ENCODE results near the gene DENND1A. TPM values are rescaled to one million over a fixed set of nuclear protein-coding genes. Genes with fewer than 3 reads are reported as not detected.
"Not testable (repeated sequence)": the region's sequence is repeated elsewhere in the genome, so short reads cannot be mapped to it uniquely, and the experiment has no call there.

DENND1A gene
- total RNA-seq, 1 donor, result 22.9 TPM

- TF ChIP-seq CTCF (IDR thresholded peaks at IDR 0.05; ENCODE audit: insufficient read depth, low read depth, low read length), result no peak
- DNase-seq (ENCODE audit: low read depth), result peak; percentile 63
- no peak overlapping the region for H3K4me3 ChIP-seq (ENCODE audit: low read depth, low read length)
These were observed 594.5 kb downstream of the DENND1A start for GRCh38 chr9:123335193-123335985.

- no peak for DNase-seq (ENCODE audit: low read depth)
- no peak for TF ChIP-seq CTCF (IDR thresholded peaks at IDR 0.05; ENCODE audit: insufficient read depth, low read depth, low read length)
- H3K4me3 ChIP-seq (ENCODE audit: low read depth, low read length), result no peak overlapping the region
These were observed 595.3 kb downstream of the DENND1A start for GRCh38 chr9:123334639-123335038.

DNA sequence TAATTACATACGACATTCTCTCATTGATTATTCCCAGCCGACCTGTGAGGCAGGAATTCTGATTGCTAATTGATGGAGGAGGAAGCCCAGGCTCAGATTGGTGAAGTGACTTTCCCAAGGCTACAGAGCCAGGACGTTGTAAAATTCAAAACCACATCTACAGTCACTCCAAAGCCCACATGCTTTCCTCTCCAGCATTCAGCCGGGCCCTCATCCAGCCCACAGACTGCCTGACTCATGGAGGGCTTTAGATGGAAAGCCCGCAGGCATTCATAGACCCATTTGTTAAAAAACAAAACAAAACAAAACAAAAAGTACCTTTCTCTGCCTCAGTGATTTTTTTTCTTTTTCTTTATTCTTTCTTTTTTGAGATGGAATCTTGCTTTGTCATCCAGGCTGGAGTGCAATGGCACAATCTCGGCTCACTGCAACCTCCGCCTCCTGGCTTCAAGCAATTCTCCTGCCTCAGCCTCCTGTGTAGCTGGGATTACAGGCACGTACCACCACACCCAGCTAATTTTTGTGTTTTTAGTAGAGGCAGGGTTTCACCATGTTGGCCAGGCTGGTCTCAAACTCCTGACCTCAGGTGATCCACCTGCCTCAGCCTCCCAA lies 596.8 kb downstream of the DENND1A start:
- DNase-seq (ENCODE audit: low read depth), result peak; percentile 34
- not testable (repeated sequence) for H3K4me3 ChIP-seq (ENCODE audit: low read depth, low read length)

GRCh38 chr9:123331346-123332060 lies 598.4 kb downstream of the DENND1A start:
- H3K4me3 ChIP-seq (ENCODE audit: low read depth, low read length), result no peak overlapping the region
- DNase-seq (ENCODE audit: low read depth), result no peak
- no peak for TF ChIP-seq CTCF (IDR thresholded peaks at IDR 0.05; ENCODE audit: insufficient read depth, low read depth, low read length)

Small RNA genes within 50 kb of the gene (small RNA-seq; reads per million reads assigned to genes)
- gene MIR601 (not detected), gene MIR7150 (not detected)

Other genes starting within 250 kb of the DENND1A start
- gene LHX2, start 81.6 kb upstream of the DENND1A start, total RNA-seq, result not detected in 2 replicates

Data from fibroblast of villous mesenchyme (primary cell).